Erythroblast (primary cell): ENCODE data around the gene ROBO4.

Experiments used
- GATA1 ChIP-seq: IDR thresholded peaks from 2 replicates; pipeline ENCODE4 v1.6.1; 2011; ENCODE audit warnings: low read depth, mild to moderate bottlenecking, control low read depth, low read length, moderate library complexity
- POLR2A ChIP-seq: IDR thresholded peaks from 2 replicates; pipeline ENCODE4 v1.6.1; 2011; ENCODE audit warnings: mild to moderate bottlenecking, low read length

DNA sequence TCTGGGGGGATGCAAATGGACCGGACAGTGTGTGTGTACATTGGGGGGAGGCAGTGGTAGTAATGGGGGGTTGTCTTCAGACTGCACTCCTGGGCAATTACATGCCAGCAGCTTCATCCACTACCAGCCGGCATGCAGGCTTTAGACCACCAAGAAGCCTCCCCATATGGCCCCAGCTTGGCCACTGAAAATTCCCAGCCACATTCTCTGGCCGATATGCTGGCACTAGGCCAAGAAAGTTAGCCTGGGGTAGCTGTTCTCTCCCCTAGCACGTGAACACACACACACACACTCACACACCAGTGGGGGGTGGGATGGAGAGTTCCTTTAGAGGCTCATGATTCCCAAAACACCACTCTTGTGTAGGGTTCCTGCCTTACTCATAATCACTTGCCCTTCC, 36.0 kb downstream of the ROBO4 start:
- no peak for TF ChIP-seq POLR2A
- no peak for TF ChIP-seq GATA1
